Measurements from ENCODE around the gene CEP170. TPM values are rescaled to one million over a fixed set of nuclear protein-coding genes. Genes with fewer than 3 reads are reported as not detected.

CEP170 gene
- total RNA-seq, 4 donors from 2014 or later, result 40.3 to 114 (median 55.6) TPM

DNA sequence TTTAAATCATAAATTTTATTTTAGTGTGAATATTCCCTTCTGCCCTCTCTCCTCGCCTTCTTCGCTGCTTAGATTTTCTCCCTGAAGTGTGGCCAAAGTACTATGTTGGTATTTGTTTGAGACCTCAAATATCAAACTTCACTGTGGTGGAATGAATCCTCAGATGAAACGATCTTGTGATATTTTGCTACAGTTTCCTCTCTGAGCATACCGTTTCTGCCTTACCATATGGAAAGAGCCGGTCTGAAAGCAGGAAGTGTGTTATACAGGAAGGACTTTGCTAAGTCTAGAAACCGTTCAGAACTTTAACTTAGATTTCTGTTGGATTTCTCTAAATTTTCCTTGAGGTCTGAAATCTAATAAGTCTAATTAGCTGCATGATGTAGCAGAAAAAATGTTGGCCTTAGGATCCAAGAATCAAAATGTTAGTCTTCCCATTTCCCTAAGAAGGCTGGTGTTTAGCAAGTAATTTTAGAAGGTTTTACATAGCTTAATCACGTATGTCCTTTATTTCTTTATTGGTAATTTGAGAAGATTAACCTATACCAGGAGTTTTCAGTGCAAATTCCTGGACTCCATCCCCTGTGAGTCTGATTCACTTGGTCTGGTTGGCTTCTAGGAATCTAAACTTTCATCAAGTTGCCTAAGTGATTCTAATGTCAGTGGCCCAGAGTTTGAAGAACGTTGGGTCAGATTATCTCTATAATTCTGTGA, 31.5 kb upstream of the CEP170 start:
- H3K27ac ChIP-seq, result no peak overlapping the region
- no peak for DNase-seq
- no peaks in the 10 kb centered on the region for H3K36me3 ChIP-seq
- no peaks in the 10 kb centered on the region for H3K4me1 ChIP-seq
- no peak for TF ChIP-seq POLR2A (IDR thresholded peaks at IDR 0.05)
- TF ChIP-seq, protein P1, sequence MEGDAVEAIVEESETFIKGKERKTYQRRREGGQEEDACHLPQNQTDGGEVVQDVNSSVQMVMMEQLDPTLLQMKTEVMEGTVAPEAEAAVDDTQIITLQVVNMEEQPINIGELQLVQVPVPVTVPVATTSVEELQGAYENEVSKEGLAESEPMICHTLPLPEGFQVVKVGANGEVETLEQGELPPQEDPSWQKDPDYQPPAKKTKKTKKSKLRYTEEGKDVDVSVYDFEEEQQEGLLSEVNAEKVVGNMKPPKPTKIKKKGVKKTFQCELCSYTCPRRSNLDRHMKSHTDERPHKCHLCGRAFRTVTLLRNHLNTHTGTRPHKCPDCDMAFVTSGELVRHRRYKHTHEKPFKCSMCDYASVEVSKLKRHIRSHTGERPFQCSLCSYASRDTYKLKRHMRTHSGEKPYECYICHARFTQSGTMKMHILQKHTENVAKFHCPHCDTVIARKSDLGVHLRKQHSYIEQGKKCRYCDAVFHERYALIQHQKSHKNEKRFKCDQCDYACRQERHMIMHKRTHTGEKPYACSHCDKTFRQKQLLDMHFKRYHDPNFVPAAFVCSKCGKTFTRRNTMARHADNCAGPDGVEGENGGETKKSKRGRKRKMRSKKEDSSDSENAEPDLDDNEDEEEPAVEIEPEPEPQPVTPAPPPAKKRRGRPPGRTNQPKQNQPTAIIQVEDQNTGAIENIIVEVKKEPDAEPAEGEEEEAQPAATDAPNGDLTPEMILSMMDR (IDR thresholded peaks at IDR 0.05), result no peak
- H3K4me3 ChIP-seq, result no peak overlapping the region
- intact Hi-C loops (cut with DNase I; ENCODE audit: low total_unique reads), result no loop called here
- H3K9me3 ChIP-seq, result peaks cover 0 to 3% of the 10 kb centered on the region in 2 donors
- no peaks in the 10 kb centered on the region for H3K27me3 ChIP-seq

DNA sequence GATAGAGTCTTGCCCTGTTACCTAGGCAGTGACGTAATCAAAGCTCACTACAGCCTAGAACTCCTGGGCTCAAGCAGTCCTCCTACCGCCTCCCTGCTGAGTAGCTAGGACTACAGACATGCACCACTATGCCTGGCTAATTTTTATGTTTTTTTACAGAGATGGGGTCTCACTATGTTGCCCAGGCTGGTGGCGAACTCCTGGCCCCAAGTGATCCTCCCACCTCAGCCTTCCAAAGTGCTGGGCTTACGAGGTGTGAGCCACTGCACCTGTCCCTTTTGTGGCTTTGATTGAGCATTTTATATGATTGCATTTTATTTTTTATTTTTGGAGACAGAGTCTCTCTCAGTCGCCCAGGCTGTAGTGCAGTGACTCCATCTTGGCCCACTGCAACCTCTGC, 26.6 kb upstream of the CEP170 start:
- H3K36me3 ChIP-seq, result no peaks in the 10 kb centered on the region
- intact Hi-C loops (cut with DNase I; ENCODE audit: low total_unique reads), result no loop called here

GRCh38 chr1:243280571-243281129, 25.6 kb upstream of the CEP170 start:
- no peaks in the 10 kb centered on the region for H3K4me1 ChIP-seq
- intact Hi-C loops (cut with DNase I; ENCODE audit: low total_unique reads), result no loop called here
- H3K27me3 ChIP-seq, result no peaks in the 10 kb centered on the region
- H3K4me3 ChIP-seq, result no peak overlapping the region
- H3K36me3 ChIP-seq, result no peaks in the 10 kb centered on the region
- TF ChIP-seq POLR2A (IDR thresholded peaks at IDR 0.05), result no peak
- TF ChIP-seq, protein P1 (IDR thresholded peaks at IDR 0.05), result no peak
- peaks cover 0 to 3% of the 10 kb centered on the region in 2 donors for H3K9me3 ChIP-seq
- DNase-seq, result no peak
- no peak overlapping the region for H3K27ac ChIP-seq

More for the DNA sequence above, 26.6 kb upstream of the CEP170 start:
- no peak for DNase-seq
- TF ChIP-seq, protein P1 (IDR thresholded peaks at IDR 0.05), result no peak
- Histone ChIP-seq H3K27ac (no peak overlapping the region), H3K27me3 (no peaks in the 10 kb centered on the region), H3K9me3 (peaks cover 0 to 3% of the 10 kb centered on the region in 2 donors), H3K4me3 (no peak overlapping the region), H3K4me1 (no peaks in the 10 kb centered on the region)

DNA sequence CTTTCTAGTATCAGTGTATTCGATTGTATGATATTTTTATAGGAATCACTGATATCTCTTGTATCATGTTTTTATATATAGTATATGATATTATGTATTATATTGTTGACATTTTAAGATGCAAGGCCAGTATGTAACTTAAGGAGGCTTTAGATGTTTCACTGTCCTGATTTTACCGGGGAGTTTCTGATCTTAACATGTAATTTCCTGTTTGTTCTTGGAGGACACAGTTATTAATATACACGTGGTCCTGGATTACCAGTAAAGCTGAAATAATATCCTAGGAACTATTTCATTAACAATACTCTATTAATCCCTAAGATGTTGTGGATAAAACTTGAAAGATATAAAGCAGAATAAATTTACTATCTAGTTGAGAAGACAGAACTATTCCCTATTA, 20.2 kb upstream of the CEP170 start:
- Histone ChIP-seq H3K9me3 (no peaks in the 10 kb centered on the region), H3K4me3 (no peak overlapping the region), H3K4me1 (no peaks in the 10 kb centered on the region), H3K27ac (no peak overlapping the region), H3K36me3 (no peaks in the 10 kb centered on the region), H3K27me3 (no peaks in the 10 kb centered on the region)
- DNase-seq, result no peak
- intact Hi-C loops (cut with DNase I; ENCODE audit: low total_unique reads), result no loop called here
- TF ChIP-seq, protein P1 (IDR thresholded peaks at IDR 0.05), result no peak
- no peak for TF ChIP-seq POLR2A (IDR thresholded peaks at IDR 0.05)

GRCh38 chr1:243273945-243274344, 18.9 kb upstream of the CEP170 start:
- TF ChIP-seq, protein P1 (IDR thresholded peaks at IDR 0.05), result no peak
- TF ChIP-seq POLR2A (IDR thresholded peaks at IDR 0.05), result no peak
- Histone ChIP-seq H3K36me3 (no peaks in the 10 kb centered on the region), H3K9me3 (no peaks in the 10 kb centered on the region), H3K4me1 (peaks cover 0 to 4% of the 10 kb centered on the region in 2 donors), H3K27ac (no peak overlapping the region), H3K27me3 (no peaks in the 10 kb centered on the region), H3K4me3 (no peak overlapping the region)
- DNase-seq, result no peak
- intact Hi-C loops (cut with DNase I; ENCODE audit: low total_unique reads), result no loop called here

Measured in uterus (tissue), 4 donors.